Common myeloid progenitor, CD34-positive (primary cell): Measurements from ENCODE around the gene ADAMTSL1.

Experiments used
- CTCF ChIA-PET: fragments of 350-600 bp; sonication (Branson Sonifier 250); formaldehyde crosslinking; loops from one replicate; lab custom pipeline; 2021; ENCODE audit warnings: antibody characterized with exemption; lab: Charles Lee
- POLR2A ChIA-PET: fragments of 350-600 bp; sonication (Branson Sonifier 250); formaldehyde crosslinking; loops from one replicate; lab custom pipeline; 2021; ENCODE audit warnings: antibody characterized with exemption; lab: Charles Lee
- DNase-seq, 3 donors: peaks; one replicate each; pipeline versions ENCODE4 v3.0.0 to v3.0.0-alpha.2; 2013
- H3K27ac ChIP-seq, 2 experiments: 1 replicate in 1 of 2; 2 replicates in 1 of 2; pipeline ENCODE4 v1.7.0; 2013; ENCODE audit warnings: inconsistent platforms in 2 of 2, low read length in 2 of 2, mild to moderate bottlenecking in 2 of 2, low read depth in 1 of 2, moderate library complexity in 1 of 2; ENCODE audit not compliant: severe bottlenecking in 2 of 2, insufficient read depth in 1 of 2, poor library complexity in 1 of 2
- H3K27me3 ChIP-seq, 5 experiments: replicated peaks in 2 of 5; 1 replicate in 3 of 5; 2 replicates in 2 of 5; pipeline versions ENCODE4 v1.6.1 to v1.7.0; 2013; ENCODE audit warnings: low read length in 4 of 5, mild to moderate bottlenecking in 2 of 5, moderate library complexity in 2 of 5, inconsistent platforms in 1 of 5; ENCODE audit not compliant: insufficient read depth in 5 of 5, control insufficient read depth in 4 of 5
- H3K36me3 ChIP-seq, 4 experiments: 1 replicate in 2 of 4; 2 replicates in 2 of 4; pipeline versions ENCODE4 v1.6.1 to v1.7.0; 2013; ENCODE audit warnings: low read length in 3 of 4, control low read depth in 1 of 4, mild to moderate bottlenecking in 1 of 4; ENCODE audit not compliant: control insufficient read depth in 4 of 4, insufficient read depth in 4 of 4
- H3K4me1 ChIP-seq, 4 experiments: 1 replicate in 3 of 4; 2 replicates in 1 of 4; pipeline versions ENCODE4 v1.6.1 to v1.7.1; 2013; ENCODE audit warnings: low read length in 3 of 4, mild to moderate bottlenecking in 3 of 4, control low read depth in 1 of 4, inconsistent platforms in 1 of 4, moderate library complexity in 1 of 4; ENCODE audit not compliant: control insufficient read depth in 4 of 4, insufficient read depth in 4 of 4; ENCODE audit errors: control extremely low read depth in 1 of 4
- H3K4me3 ChIP-seq, 7 experiments: 1 replicate in 4 of 7; 2 replicates in 3 of 7; pipeline versions ENCODE4 v1.5.1 to v1.7.0; 2013; ENCODE audit warnings: mild to moderate bottlenecking in 7 of 7, low read length in 6 of 7, moderate library complexity in 6 of 7, inconsistent platforms in 2 of 7, low read depth in 2 of 7, control low read depth in 1 of 7; ENCODE audit not compliant: insufficient read depth in 4 of 7, control insufficient read depth in 1 of 7; ENCODE audit errors: extremely low read depth in 1 of 7
- H3K9me3 ChIP-seq, 5 experiments: 1 replicate in 4 of 5; 2 replicates in 1 of 5; pipeline versions ENCODE4 v1.6.1 to v1.7.1; 2013; ENCODE audit warnings: low read length in 4 of 5, mild to moderate bottlenecking in 2 of 5, inconsistent platforms in 1 of 5, low read depth in 1 of 5, moderate library complexity in 1 of 5; ENCODE audit not compliant: control insufficient read depth in 4 of 5, insufficient read depth in 2 of 5; ENCODE audit errors: control extremely low read depth in 1 of 5
- WGBS: methylation state at CpG from one replicate; pipeline ENCODE4 v1.1.5; 2013; ENCODE audit not compliant: insufficient coverage; 5-methylcytosine and 5-hydroxymethylcytosine counted together

Gene ADAMTSL1

GRCh38 chr9:18921366-18922075 is 447.6 kb downstream of the ADAMTSL1 start:
- ChIA-PET CTCF (no interaction called here), POLR2A (no interaction called here)
- H3K27ac ChIP-seq, result no peak overlapping the region
- H3K4me1 ChIP-seq, result peaks cover 0 to 6% (median 0%) of the 10 kb centered on the region in 4 experiments
- WGBS, result 98% methylated on average over 6 of the region's 7 CpGs
- no peak overlapping the region for H3K4me3 ChIP-seq
- no peak for DNase-seq
- H3K9me3 ChIP-seq, result no peaks in the 10 kb centered on the region
- no peaks in the 10 kb centered on the region for H3K27me3 ChIP-seq
- no peaks in the 10 kb centered on the region for H3K36me3 ChIP-seq

GRCh38 chr9:18922161-18922885 is 448.4 kb downstream of the ADAMTSL1 start:
- POLR2A ChIA-PET, result no interaction called here
- peaks cover 0 to 6% (median 0%) of the 10 kb centered on the region in 4 experiments for H3K4me1 ChIP-seq
- H3K36me3 ChIP-seq, result no peaks in the 10 kb centered on the region
- no peaks in the 10 kb centered on the region for H3K27me3 ChIP-seq
- CTCF ChIA-PET, result no interaction called here
- no peaks in the 10 kb centered on the region for H3K9me3 ChIP-seq
- no peak overlapping the region for H3K27ac ChIP-seq
- H3K4me3 ChIP-seq, result no peak overlapping the region
- 79% methylated on average over 6 of the region's 8 CpGs for WGBS
- DNase-seq, result no peak

DNA sequence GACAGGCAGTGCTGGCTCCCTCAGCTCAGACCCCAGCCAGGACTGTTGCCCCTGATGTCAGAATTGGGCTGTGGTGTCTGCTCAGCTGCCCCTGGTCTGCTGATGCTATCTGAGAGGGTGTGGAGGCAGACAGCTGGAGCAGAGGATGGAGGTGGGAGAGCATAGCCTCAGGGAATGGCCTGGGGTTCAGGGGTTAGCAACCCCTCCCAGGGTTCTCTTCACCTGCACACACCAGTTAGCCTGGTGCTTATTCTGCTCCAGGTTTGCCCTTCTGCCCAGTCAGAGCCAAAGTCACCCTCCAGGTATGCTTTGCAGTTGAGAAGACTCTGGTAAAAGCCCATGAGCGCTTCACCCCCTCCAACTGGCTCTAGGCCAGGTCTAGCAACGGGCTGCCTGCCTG is 449.2 kb downstream of the ADAMTSL1 start:
- no CpG with 5 or more reads among the region's 2 CpGs for WGBS
- POLR2A ChIA-PET, result no interaction called here

DNA sequence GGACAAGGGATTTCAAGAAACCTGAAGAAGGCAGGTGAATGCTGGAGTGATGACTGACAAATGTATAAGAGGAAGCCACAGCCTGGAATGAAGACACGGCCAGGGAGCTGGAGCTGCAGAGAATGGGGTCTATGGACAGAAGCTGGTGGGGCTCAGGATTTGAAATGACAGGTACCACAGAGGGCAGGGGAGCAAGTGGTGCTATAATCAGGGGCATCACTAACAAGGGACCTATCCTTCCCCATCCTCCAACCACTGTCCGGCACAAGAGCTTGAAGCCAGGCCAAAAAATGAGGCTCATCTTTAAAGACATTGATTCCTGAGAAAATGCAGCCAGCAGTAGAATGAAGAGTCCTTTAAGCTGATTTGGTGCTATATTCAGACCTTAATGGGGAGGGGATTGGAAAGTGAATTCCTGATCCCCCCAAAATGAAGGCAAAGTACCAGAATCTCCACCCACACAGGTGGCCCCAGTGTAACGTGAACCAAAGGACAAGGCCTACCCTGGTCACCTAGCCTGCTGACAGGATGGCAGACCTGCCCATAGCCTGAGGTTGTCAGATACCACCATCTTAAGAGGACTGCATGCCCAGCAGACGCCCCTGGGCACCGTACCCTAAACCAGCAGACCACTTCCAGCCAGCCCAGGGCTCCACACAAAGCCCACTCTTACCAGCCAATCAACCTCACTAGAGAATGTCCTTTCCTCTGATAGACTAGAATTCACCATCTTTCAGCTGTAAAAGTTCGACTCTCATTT is 449.9 kb downstream of the ADAMTSL1 start:
- WGBS, result 88% methylated on average over 5 of the region's 6 CpGs
- no peak overlapping the region for H3K27ac ChIP-seq
- no peak for DNase-seq
- ChIA-PET CTCF (no interaction called here), POLR2A (no interaction called here)
- H3K4me1 ChIP-seq, result peaks cover 0 to 6% (median 0%) of the 10 kb centered on the region in 4 experiments
- no peaks in the 10 kb centered on the region for H3K36me3 ChIP-seq
- no peak overlapping the region for H3K4me3 ChIP-seq
- H3K9me3 ChIP-seq, result no peaks in the 10 kb centered on the region
- no peaks in the 10 kb centered on the region for H3K27me3 ChIP-seq

More for the DNA sequence above, 449.2 kb downstream of the ADAMTSL1 start:
- CTCF ChIA-PET, result no interaction called here
- Histone ChIP-seq H3K36me3 (no peaks in the 10 kb centered on the region), H3K27me3 (no peaks in the 10 kb centered on the region), H3K4me3 (no peak overlapping the region), H3K9me3 (no peaks in the 10 kb centered on the region), H3K4me1 (peaks cover 0 to 6% (median 0%) of the 10 kb centered on the region in 4 experiments), H3K27ac (no peak overlapping the region)
- DNase-seq, result no peak

DNA sequence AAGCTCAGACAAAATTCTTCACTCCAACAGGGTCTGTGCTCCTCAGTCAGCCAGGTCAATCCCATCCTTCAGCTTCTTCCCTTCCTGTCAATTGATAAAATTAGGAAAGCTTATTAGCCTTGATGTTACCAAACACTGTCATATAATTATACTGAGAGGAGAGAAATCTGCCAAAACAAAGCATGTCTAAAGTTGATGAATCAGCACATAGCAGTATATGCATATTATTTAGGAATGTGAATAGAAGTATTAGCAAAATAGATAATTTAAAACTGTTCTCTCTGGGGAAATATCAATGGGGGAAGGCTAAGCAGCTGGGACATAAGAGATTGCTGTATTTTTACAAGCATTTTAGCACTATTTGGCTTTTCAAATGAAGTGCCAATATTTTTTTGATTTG is 451.9 kb downstream of the ADAMTSL1 start:
- no peaks in the 10 kb centered on the region for H3K27me3 ChIP-seq
- H3K4me1 ChIP-seq, result peaks cover 0 to 6% (median 0%) of the 10 kb centered on the region in 4 experiments
- no peak overlapping the region for H3K27ac ChIP-seq
- ChIA-PET POLR2A (no interaction called here), CTCF (no interaction called here)
- H3K9me3 ChIP-seq, result no peaks in the 10 kb centered on the region
- no peak for DNase-seq
- no peak overlapping the region for H3K4me3 ChIP-seq
- no peaks in the 10 kb centered on the region for H3K36me3 ChIP-seq

DNA sequence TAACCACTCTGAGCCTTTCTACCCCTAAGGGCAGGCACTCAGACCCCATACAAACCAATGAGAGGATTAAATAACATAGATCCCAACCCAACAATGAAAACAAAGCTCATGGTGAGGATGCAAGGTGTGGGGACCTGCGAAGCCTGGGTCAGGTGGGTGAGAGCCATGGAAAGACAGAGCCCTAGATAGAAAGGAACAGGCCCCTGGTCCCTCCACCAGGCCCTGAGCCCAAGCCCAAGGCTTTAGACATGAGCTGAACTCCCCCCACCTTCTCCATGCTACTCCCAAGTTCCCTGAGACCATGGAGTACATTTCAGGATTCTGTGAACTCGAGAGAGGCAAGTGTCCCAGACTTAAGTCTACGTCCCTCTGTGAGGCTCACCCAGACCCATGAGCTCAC is 452.6 kb downstream of the ADAMTSL1 start:
- Histone ChIP-seq H3K36me3 (no peaks in the 10 kb centered on the region), H3K27ac (no peak overlapping the region), H3K4me3 (no peak overlapping the region), H3K4me1 (peaks cover 0 to 6% (median 0%) of the 10 kb centered on the region in 4 experiments), H3K27me3 (no peaks in the 10 kb centered on the region), H3K9me3 (no peaks in the 10 kb centered on the region)
- POLR2A ChIA-PET, result no interaction called here
- CTCF ChIA-PET, result no interaction called here
- WGBS, result 100% methylated on average over 3 of the region's 3 CpGs
- DNase-seq, result no peak

DNA sequence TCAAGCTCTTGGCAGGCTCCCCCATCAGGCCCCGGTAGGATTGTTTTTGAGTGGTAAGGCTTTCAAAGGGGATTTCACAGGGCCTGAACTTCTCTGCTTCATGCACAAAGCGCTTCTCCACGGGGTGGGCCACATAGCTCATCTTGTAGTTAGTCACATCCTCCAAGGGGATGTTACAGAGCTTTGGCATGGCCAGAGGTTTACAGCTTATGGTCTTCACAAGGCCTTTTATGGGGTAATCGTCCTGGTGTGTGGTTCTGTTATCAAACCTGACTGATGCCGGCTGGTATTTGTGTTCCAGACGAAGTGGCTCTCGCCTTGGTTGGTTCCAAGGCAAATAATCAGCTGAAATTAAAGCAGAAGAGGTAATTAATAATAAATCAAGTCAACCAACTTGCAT is 454.8 kb downstream of the ADAMTSL1 start:
- H3K9me3 ChIP-seq, result no peaks in the 10 kb centered on the region
- no peaks in the 10 kb centered on the region for H3K36me3 ChIP-seq
- no peak for DNase-seq
- H3K4me1 ChIP-seq, result no peaks in the 10 kb centered on the region
- no peak overlapping the region for H3K27ac ChIP-seq
- no peak overlapping the region for H3K4me3 ChIP-seq
- ChIA-PET CTCF (no interaction called here), POLR2A (no interaction called here)
- H3K27me3 ChIP-seq, result no peaks in the 10 kb centered on the region
- 92% methylated on average over 3 of the region's 7 CpGs for WGBS
